GM10847 (cell line): ENCODE results near the gene MCF2L.

Experiments used
- POLR2A ChIP-seq: IDR thresholded peaks from 2 replicates; pipeline ENCODE4 v1.6.1; 2011; ENCODE audit not compliant: insufficient read length; ENCODE audit errors: extremely low read depth

Gene MCF2L

DNA sequence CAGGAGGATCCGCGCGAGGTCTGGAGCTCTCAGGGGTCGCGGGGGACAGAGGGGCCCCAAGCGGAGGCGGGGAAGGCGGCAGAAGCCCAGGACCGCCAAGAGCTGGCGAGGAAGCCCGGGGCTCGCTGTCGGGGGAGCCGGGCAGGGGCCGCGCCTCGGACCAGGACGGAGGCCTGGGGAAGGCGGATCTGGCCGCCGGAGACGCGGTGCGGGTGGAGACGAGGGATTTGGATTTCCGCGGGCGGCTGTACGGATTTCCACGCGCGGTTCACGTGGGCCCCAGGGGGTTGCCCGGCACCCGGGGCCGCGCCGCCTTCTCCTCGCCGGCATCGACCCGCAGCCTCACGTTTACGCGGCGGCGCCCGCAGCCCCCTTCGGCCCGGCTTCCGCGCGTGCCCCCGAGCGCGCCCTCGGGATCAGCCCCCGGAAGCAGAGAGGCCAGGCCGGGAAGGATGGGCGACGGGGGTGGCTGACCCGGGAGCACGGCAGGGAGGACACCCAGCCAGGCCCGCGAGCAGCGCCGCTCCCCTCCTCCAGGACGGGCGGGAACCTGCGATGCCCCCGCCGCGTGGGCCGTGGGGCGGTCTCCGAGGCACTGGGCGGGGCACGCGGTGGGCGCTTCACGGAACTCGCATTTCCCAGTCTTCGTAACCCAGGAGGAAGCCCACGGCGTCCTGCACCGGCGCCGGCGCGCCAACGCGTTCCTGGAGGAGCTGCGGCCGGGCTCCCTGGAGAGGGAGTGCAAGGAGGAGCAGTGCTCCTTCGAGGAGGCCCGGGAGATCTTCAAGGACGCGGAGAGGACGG is 141.2 kb downstream of the MCF2L start:
- TF ChIP-seq POLR2A: no peak

DNA sequence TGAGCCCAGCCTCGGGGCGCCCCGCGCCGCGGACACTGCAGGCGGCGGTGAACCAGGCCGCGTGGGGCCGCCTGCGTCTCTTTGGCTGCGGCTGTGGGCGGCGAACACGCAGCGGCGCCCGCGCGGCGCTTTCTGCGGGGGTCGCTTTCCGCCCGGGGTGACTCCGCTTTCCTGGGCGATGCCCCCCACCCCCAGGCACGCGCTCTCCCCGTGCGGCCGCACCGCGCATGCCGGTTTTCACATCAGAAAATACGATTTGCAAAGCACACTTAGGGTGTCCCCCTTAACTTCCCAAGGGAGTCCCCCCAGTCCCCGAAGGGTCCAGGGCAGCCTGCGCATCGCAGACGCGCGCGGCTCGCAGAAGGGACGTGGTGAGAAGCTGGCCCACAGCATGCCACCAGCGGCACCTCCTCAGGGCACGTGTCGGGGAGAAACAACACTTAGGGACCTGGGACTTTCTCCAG is 141.9 kb downstream of the MCF2L start:
- TF ChIP-seq POLR2A: no peak

DNA sequence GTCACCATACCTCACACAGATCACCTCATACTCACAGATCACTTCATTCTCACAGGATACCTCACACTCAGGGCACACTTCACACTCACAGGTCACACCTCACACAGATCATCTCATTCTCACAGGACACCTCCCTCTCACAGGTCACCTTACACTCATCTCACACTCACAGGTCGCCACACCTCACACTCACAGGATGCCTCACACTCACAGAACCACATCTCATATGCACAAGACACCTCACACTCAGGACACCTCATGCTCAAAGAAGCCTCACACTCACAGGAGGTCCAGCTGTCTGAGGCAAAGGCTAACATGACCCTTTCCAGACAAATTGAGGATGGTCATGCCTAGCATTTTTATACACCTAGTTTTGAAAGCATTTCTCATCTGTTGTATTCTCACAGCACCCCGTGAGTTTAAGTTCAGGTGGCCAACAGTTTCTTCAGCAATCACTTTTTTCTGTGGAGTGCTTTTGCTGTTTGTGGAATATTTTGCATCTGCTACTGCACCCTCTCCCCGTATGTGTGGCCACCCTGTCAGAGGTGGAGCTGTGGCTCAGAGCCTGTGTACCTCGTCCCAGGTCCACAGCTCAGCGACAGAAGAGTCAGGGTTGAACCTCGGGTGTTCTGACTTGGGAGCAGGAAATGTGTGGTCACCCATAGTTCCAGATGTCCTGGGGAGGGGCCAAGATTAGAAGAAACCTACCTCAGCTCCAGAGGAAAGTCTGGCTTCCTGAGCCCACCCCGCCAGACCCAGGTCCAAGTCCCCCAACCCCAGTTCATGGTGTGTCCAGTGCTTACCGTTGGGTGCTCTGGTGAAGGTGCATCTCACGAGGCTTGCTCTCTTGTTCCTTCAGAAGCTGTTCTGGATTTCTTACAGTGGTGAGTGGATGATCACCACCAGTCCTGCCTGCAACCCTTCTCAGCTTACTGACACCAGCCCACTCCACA is 144.2 kb downstream of the MCF2L start:
- no peak for TF ChIP-seq POLR2A

DNA sequence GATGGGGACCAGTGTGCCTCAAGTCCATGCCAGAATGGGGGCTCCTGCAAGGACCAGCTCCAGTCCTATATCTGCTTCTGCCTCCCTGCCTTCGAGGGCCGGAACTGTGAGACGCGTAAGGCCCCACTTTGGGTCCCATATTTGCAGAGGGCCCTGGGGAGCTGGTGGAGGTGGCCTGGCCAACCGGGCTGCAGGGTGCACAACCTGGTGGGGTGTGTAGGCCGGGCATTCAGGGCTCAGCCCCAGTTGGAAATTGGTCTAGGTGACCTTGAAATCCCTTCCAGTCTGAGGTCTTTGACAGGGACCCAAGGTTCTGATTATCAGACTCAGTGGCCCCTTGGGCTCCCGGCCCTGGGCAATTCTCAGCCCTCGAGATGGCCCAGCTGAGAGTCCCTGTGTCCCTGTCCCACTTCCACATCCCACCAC is 144.8 kb downstream of the MCF2L start:
- no peak for TF ChIP-seq POLR2A

DNA sequence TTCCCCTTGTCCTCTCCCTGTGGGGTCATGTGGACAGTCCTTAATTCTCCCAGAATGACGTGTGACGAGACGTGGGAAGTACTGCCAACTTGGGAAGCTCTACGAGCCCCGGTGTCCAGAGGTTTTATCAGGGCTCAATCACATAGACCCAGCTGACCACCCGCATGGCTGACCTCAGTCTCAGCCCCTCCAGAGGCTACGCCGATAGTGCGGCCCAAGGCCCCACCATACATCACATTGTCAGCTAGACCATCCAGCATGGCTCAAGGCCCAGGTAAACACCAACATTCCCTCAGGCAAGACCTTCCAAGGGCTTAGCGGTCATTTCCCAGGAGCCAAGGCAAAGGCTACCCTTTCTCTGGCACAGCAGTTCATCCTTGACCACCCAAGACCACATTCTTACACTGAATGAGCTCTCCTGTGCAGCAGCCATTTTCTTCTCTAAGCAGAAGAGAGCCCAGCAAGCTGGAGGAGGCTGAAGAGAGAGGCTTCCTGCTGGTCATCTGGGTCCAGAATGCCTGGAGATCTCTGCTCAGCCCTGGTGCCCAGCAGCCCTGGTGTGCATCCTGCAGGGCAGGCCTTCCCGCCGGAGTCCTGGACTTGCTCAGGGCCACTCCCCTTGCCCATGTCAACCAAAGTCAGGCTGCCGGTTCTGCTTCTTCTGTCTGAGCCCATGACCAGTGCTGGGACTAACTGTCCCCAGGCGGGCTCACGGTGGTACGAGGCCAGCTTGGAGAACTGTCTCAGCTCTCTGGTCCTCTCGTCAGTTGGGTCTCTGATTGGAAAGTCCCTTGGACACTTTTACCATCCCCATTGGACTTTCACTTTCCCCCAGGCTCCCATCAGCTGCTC is 145.7 kb downstream of the MCF2L start:
- TF ChIP-seq POLR2A: no peak

DNA sequence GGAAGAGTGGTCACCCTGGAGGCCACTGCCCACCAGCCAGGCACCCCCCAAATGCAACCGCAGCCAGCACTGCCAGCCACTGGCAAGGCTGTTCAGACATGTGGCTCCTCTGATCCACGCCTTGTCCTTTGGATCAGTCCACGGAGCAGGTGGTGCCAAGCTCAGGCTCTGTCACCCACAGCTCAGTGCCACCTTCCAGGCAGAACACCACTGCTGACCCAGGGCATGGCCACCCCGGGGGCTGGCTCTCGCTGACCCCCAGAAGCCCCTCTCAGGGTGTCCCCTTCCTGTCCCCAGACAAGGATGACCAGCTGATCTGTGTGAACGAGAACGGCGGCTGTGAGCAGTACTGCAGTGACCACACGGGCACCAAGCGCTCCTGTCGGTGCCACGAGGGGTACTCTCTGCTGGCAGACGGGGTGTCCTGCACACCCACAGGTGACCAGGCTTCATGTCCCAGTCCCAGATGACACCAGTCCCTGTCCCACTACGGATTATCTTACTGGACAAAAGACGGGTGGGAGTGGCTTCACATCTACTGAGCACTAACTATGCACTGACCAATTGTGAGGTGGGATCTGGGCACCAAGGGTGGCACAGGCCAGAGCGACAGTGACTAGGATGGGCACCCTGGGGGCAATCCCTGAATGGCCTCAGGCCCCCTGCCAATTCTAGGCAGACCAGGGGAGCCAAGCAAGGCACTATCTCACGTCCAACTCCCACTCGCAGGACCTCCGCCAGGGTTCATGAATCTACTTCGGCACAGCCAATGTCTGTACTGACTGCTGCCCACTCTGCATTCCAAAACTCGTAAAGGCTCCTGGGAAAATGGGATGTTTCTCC is 146.6 kb downstream of the MCF2L start:
- TF ChIP-seq POLR2A: no peak

DNA sequence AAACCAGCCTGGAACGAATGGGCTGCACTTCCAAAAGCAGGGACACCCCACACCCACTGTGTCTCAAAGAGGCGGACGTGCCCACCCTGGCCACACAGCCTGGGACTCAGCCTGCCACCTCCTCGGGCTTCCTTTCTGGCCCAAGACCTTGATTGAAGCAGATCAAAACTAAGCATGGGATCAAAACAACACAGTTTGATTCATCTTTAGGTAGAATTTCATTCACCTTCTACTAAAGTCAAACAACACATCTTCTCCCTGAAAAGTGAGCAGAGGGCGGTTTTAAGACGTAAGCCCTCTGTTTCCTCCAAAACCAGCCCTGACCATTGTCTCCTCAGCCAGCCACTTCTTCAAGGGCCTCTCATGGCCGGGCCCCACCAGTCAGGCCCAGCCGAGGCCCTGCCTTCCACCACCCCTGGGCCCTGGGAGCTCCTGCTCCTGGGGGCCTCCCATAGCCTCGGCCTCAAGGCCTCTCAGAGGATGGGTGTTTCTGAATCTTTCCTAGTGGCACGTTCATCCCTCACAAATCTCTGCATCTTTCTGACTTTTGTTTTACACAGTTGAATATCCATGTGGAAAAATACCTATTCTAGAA is 147.3 kb downstream of the MCF2L start:
- no peak for TF ChIP-seq POLR2A

DNA sequence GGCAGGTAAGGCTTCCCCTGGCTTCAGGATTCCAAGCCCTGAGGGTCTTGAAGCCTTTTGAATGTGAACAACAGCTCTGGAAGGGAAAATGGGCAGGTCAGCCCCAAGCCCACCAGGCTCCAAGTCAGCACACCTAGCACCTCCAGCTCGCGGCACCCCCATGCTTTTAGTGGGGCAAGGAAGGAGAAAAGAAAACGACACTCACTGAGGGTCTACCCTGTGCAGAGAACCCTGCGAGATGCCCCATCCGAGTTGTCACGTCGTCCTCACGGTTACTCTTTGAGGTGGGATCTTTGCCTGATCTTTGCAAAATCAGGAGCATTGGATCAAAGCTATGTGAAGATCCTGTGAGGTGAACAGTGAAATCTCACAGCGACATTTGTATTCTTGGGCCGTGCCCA is 147.9 kb downstream of the MCF2L start:
- TF ChIP-seq POLR2A: no peak

DNA sequence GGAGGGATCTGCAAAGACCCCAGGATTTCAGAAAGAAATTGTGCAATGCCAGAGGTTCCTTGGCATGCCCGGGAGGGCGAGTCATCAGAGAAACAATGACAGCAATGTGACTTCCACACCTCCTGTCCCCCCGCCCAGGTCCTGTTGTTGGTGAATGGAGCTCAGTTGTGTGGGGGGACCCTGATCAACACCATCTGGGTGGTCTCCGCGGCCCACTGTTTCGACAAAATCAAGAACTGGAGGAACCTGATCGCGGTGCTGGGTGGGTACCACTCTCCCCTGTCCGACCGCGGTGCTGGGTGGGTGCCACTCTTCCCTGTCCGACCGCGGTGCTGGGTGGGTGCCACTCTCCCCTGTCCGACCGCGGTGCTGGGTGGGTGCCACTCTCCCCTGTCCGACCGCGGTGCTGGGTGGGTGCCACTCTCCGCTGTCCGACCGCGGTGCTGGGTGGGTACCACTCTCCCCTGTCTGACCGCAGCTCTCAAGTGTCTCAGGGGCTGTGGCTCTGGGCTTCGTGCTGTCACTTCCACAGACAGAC is 148.4 kb downstream of the MCF2L start:
- no peak for TF ChIP-seq POLR2A

DNA sequence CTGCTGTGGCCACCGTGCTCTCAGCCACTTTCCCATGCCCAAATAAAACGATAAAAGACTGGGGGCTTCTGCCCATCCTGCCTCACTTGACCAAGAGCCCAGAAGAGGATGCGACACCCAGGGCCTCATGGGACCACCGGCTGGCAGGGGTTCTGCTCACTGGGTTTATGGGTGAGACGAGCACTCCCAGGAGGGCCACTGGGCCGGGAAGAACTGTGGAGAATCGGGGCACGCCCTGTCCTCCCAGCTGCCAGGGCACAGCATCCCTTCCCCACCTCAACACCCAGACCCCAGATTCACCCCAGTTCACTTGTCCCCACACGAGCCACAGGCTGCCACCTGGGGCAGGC is 148.9 kb downstream of the MCF2L start:
- TF ChIP-seq POLR2A: no peak

DNA sequence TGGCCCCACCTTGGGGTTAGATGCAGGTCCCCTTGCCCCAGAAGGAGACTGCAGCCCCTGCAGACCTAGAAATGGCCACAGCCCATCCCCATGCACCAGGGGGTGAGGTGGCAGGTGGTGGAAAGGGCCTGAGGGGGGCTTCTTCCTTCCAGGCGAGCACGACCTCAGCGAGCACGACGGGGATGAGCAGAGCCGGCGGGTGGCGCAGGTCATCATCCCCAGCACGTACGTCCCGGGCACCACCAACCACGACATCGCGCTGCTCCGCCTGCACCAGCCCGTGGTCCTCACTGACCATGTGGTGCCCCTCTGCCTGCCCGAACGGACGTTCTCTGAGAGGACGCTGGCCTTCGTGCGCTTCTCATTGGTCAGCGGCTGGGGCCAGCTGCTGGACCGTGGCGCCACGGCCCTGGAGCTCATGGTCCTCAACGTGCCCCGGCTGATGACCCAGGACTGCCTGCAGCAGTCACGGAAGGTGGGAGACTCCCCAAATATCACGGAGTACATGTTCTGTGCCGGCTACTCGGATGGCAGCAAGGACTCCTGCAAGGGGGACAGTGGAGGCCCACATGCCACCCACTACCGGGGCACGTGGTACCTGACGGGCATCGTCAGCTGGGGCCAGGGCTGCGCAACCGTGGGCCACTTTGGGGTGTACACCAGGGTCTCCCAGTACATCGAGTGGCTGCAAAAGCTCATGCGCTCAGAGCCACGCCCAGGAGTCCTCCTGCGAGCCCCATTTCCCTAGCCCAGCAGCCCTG is 149.4 kb downstream of the MCF2L start:
- no peak for TF ChIP-seq POLR2A

DNA sequence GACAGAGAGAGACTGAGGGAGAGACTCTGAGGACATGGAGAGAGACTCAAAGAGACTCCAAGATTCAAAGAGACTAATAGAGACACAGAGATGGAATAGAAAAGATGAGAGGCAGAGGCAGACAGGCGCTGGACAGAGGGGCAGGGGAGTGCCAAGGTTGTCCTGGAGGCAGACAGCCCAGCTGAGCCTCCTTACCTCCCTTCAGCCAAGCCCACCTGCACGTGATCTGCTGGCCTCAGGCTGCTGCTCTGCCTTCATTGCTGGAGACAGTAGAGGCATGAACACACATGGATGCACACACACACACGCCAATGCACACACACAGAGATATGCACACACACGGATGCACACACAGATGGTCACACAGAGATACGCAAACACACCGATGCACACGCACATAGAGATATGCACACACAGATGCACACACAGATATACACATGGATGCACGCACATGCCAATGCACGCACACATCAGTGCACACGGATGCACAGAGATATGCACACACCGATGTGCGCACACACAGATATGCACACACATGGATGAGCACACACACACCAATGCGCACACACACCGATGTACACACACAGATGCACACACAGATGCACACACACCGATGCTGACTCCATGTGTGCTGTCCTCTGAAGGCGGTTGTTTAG is 150.3 kb downstream of the MCF2L start:
- no peak for TF ChIP-seq POLR2A
